Measurements from ENCODE around the gene PYCR2.

The PYCR2 gene

DNA sequence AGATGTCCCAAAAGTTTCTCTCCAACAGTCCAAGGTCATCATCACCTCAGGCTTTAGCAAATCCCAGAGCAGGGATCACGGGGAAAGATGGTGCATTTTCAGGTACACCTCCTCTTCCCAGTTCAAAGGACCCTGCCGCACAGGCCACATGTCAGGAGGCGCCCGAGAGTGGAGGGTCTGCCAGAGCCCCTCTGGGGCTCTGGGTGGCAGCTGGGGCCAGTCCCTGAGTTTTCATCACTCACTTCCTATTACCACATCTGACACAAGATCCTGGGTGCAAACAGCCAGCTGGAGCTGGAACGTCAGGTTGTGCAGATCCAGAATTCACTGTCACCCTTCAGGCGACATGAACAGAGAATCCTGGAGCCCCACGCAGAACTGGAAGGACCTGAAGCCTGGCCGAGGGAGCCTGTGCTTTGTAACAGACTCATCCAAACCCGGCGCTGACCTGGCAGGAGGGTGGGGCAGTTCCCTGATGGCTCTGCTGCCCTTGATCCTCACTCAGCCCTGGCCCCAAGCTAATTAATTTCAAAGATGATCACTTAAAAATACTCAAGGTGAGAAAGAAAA, 50.7 kb downstream of the PYCR2 start:
- DNase-seq, result no peak

DNA sequence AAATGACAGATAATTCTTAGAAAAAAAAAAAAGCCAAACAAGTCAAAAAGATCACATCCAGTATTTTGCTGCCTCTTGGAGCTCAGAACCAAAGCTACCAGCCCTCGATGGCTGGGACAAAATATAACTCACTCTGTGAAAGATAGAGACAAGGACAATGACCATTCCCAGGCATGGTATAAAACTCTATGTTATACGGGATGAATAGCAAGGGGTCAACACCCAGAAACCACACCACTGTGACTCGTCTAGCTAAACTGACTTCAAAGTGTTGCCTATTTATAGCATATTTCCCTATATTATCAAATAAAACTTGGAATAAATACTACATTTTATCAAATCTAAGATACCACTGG, 52.0 kb downstream of the PYCR2 start:
- DNase-seq, result no peak

DNA sequence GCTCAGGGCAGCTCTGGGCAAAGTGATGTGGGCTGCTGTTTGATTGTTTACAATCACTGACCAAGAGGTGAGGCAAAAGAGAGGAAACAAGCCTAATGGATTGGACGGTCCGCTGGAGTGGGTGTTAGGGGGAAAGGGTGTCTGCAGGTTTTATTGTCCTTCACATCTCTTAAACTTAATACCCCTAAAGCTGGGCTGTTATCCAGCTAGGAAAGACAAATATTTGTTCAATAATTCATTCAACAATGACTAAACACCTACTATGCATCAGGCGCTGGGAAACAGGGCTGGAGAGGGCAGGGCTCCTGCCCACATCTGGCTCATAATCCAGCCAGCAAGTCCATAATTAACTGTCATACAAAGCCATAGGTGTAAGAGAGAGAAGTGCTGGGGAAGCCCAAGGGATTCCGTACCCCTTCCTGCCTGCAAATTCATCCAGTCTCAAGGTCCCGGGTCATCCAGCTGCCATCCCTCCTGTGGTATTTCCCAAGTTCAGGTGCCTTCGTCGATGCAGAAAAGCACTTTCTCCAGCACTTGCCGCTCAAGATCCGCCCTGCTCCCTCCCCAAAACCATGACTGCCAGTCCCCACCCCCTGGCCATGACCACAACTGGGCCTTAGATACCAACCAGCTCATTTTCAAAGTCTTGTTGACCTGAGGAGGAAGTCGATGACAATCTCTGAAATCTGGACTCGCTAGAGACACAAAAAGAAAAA, 52.5 kb downstream of the PYCR2 start:
- no peak for DNase-seq

DNA sequence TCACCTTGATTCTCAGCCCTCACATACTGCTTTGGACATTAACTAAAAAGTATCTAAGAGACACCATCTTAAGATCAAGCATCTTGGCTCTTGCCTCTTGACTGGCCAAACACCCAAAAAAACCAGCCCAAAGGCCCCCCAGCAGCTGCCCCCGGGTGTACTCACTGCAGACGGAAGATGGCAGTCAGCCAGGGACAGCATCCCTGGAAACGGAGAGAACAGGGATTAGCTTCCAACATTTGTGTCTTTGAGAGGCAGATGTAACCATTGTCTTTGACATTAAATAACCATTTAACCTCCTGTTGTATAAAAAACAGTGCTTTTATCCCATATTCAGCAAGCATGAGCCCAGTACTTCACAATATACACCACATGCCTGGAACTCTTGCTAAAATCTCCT, 53.1 kb downstream of the PYCR2 start:
- DNase-seq, result no peak

Measured in right hindlimb (tissue), 1 donor.